ENCODE measurements around the gene PTPN6.

The PTPN6 gene

DNA sequence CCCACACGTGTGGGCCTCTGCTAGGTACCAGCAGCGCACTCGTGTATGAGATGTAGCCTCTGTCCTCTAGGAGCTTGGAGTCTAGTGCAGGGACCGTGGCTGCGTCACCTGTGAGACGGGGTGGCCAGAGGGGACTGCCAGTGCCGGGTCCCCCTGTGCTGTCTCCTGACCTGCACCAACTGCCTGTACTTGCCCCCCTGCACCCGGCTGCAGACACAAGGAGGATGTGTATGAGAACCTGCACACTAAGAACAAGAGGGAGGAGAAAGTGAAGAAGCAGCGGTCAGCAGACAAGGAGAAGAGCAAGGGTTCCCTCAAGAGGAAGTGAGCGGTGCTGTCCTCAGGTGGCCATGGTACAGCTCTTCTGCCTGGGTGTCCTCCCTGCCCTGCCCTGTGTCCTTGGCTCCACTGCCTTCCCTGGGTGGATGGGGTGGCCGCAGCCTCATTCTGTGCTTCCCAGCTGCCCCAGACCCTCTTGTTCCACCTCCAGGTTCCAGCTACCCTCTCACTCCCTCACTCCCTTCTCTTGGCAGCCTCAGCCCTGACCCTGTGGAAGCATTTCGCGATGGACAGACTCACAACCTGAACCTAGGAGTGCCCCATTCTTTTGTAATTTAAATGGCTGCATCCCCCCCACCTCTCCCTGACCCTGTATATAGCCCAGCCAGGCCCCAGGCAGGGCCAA lies 9.6 kb downstream of the PTPN6 start:
- peak overlapping the region; percentile 100 for H3K27ac ChIP-seq
- TF ChIP-seq ZFX (IDR thresholded peaks at IDR 0.05; ENCODE audit: borderline replicate concordance), result no peak
- TF ChIP-seq, protein P1, sequence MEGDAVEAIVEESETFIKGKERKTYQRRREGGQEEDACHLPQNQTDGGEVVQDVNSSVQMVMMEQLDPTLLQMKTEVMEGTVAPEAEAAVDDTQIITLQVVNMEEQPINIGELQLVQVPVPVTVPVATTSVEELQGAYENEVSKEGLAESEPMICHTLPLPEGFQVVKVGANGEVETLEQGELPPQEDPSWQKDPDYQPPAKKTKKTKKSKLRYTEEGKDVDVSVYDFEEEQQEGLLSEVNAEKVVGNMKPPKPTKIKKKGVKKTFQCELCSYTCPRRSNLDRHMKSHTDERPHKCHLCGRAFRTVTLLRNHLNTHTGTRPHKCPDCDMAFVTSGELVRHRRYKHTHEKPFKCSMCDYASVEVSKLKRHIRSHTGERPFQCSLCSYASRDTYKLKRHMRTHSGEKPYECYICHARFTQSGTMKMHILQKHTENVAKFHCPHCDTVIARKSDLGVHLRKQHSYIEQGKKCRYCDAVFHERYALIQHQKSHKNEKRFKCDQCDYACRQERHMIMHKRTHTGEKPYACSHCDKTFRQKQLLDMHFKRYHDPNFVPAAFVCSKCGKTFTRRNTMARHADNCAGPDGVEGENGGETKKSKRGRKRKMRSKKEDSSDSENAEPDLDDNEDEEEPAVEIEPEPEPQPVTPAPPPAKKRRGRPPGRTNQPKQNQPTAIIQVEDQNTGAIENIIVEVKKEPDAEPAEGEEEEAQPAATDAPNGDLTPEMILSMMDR (IDR thresholded peaks at IDR 0.05), result no peak

DNA sequence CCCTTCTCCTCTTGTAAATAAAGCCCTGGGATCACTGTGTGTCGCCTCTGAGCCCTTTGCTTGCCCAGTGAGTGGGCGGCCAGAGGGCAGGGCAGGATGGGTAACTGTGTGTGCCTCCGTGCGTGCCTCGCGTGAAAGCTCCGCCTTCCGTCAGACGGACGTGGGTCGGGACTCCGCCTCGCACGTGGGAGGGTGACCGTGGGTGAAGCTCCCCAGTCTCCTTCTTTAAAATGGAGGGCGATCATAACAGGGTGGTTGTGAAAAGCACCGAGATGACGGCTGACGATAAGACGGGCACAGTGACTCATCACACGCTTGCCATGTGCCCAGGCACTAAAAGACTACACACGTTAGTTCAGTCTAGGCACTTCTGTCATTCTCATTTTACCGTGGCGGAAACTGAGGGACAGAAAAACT lies 10.1 kb downstream of the PTPN6 start:
- TF ChIP-seq, protein P1 (IDR thresholded peaks at IDR 0.05), result no peak
- no peak for TF ChIP-seq ZFX (IDR thresholded peaks at IDR 0.05; ENCODE audit: borderline replicate concordance)
- peak overlapping the region; percentile 100 for H3K27ac ChIP-seq

DNA sequence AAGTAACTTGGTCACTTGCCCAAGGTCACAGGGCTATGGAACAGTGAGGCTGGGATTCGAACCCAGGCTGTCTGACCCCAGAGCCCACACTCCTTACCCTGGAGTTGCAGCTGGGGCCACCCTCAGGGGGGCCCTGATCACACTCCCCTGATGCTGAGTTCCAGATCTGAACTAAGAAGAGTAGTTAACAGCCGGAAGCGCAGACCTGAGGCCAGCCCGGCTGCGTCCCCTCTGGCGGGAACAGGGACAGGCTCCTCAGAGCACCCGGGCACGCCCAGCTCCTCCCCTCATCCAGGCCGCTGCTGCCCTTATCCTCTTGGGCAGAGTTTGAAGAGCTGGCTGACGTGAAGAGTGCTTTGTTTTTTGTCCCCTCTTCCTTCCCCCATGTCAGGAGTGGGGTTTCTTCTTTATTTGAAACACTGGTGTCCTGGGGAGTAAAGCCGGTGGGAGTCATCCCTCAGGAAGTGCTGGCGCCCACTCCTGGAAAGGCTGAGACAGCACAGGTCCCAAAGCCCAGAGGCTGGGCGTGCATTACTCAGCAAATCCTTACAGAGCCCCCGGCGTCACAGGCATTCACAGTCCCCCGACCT lies 10.6 kb downstream of the PTPN6 start:
- TF ChIP-seq, protein P1 (IDR thresholded peaks at IDR 0.05), result peak; percentile 95
- no peak for TF ChIP-seq ZFX (IDR thresholded peaks at IDR 0.05; ENCODE audit: borderline replicate concordance)
- peak overlapping the region; percentile 100 for H3K27ac ChIP-seq

DNA sequence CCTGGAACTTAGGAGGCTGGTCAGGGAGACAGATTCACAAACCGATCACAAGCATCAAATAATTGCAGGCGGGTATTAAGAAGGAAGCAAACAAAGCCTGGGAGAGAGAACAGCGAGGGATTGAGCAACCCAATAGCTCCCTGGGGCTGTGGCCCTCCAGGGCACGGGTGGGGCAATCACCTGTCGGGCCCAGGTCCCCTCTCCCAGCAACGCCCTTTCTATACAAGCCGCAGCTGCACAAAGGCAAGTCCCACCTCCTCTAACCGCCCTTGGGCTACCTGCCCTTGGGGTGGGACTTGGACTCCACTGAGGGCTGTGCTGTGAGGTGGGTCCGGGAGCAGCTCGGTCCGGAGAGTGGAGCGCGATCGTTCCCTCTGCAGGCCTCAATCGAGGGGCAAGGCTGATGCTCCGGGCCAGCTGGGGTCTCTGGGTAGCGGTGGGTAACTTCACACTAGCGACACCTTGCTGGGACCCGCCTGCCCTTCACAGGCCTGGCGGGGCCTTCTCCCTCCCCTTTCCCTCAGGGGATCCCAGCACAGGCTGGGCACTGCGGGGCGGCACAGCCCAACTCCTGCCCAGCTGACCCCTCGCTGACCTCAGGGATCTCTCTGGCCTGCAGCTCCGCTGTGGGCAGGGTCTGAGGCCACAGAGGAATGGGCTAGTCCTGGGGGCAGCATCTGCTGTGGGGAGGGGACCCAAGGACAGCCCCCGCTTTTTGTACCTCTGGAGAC lies 11.3 kb downstream of the PTPN6 start:
- peak overlapping the region; percentile 100 for H3K27ac ChIP-seq
- TF ChIP-seq ZFX (IDR thresholded peaks at IDR 0.05; ENCODE audit: borderline replicate concordance), result no peak
- TF ChIP-seq, protein P1 (IDR thresholded peaks at IDR 0.05), result peak; percentile 32

DNA sequence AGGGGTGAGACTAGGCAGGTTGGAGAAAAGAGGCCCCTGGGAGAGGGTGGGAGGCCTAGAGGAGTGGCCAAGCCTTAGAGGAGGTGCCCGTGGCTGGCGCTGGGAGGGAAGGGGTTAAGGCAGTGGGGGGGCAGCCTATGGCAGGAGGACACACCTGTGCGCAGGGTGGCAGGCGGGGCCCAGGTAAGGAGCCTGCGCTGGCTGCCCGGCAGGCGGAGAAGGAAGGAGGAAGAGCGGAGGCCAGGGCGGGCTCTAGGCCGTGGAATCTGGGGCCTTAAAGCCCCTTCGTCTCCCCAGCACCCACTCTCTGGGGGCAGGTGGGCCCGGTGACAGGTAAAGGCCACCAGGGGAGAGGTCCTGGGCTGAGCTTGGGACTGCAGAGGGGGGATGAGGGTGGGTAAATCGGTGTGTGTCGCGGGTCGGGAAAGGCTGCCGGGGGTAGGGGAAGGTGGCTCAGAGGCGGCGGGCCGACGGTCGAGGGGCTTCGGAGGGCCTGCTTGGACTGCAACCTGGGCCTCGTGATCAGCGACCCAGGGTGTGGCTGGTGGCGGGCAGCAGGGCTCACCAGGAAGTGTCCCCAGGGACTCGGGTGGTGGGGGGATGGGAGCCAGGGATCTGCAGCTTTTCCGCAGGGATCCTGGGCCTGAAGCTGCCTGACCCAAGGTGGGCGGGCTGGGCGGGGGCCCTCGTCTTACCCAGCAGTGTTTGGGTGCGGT lies 12.0 kb downstream of the PTPN6 start:
- TF ChIP-seq ZFX (IDR thresholded peaks at IDR 0.05; ENCODE audit: borderline replicate concordance), result no peak
- TF ChIP-seq, protein P1 (IDR thresholded peaks at IDR 0.05), result no peak
- peak overlapping the region; percentile 100 for H3K27ac ChIP-seq

DNA sequence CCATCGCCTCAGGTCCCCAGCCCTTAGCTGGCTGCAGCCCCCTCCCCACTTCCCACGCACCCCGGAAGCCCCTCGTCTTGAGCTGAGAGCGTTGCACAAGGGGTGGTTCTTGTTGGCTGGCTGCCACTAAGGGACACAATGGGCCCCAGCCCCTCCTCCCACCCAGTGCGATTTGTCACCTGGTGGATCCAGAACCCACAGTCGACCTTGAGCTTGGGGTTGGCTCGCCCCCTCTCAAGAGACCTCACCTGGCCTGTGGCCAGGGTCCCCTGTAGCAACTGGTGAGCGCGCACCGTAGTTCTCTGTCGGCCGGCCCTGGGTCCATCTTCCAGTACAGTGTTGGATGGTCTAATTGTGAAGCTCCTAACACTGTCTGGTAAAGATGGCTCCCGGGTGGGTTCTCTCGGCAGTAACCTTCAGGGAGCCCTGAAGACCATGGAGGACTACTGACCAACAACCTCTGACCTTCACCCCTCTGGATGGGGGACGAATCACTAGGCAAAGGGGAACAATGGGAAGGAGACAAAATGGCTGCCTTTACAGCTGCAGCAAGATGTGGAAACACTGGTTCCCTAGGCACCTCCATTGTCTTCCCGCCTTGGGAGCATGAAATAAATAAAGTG lies 12.7 kb downstream of the PTPN6 start:
- no peak for TF ChIP-seq ZFX (IDR thresholded peaks at IDR 0.05; ENCODE audit: borderline replicate concordance)
- TF ChIP-seq, protein P1 (IDR thresholded peaks at IDR 0.05), result no peak
- peak overlapping the region; percentile 100 for H3K27ac ChIP-seq

All from 22Rv1 (cell line).